OCI-M2 (cell line): ENCODE measurements around the gene PLA2G4A.

ENCODE experiments used
- DNase-seq: peaks from one replicate; lab custom pipeline; 2025; ENCODE audit not compliant: unreplicated experiment; lab: John Stamatoyannopoulos, UW

PLA2G4A gene

DNA sequence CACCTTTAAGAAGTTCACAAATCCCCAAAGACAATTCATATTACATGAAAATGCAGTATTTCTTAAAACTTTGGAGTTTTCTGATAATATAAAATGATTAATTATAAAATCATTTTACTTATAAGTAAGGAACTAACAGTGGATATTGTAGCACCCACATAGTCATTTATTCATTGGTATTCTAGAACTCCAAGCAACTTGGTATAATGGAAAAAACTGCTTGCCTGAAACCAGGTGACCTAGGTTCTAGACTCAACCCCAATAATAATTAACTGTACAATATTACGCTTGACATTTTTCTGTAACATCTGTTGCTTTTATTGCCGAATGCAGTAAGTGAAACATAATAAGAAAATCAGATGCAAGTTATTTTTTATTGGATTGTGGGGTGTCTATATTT lies 2.4 kb downstream of the PLA2G4A start:
- no peak for DNase-seq

DNA sequence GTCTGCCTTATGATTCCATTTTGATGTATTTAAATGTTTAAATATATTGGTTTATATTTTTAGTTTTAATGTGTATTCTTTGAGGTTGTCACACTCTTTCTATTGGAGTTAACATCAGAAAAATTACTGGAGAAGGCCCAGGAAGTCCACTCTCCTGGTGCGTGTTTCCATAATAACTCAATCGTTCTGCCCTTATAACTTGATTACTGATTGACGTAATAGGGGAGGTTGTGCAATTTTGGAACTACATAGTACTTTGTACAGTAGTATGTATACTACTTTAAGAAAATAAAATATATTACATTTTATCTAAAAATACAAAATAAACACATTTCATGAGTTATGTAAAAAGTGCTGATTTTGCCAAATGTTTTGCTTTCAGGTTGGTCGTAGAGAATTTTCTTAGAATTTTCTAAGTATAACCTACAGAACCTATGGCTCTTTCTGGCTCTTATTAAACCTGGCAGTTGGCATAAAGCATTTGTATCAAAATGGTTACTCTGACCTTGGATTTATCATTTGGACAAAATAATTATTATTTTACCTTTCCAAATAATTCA lies 5.7 kb downstream of the PLA2G4A start:
- DNase-seq, result no peak

DNA sequence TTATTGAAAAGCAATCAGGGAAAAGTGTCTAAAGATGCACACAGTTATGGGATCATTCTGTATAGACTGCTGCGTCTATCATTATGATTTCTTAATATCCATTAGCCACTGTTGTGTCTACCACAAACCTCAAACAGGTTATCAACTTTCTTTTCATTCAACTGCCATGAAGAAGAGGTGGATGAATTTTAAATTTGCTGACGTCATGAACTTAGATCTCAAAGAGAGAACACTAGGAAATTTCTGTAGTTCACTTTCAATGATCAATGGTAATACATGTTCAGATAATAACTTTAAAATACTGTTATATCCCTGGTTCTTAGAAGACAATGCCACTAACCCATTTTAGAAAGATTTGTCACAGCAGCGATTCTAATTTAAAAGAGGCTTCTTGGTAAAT lies 6.7 kb downstream of the PLA2G4A start:
- no peak for DNase-seq

- no peak for DNase-seq
These were observed 9.1 kb downstream of the PLA2G4A start for GRCh38 chr1:186837806-186838205.

GRCh38 chr1:186838380-186839040 lies 9.8 kb downstream of the PLA2G4A start:
- DNase-seq, result no peak

- no peak for DNase-seq
These were observed 10.3 kb downstream of the PLA2G4A start for GRCh38 chr1:186839041-186839400.

DNA sequence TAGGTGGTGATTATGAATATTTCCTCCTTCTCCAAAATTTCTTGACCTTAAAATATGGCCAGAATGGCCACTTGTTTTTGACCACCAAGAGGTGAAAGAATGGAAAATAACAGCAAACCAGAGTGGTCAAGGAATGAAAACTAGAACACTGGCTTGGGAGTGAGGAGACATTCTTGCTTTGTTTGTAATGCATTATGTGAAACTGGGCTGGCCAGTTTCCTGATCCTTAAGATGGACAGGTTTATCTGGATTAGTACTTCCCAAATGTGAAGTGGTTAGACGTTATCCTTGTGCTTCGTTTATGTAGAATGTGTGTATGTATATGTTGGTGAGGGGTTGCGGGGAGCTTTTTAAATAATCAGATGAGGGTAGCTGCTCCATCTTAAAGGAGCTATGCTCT lies 12.8 kb downstream of the PLA2G4A start:
- no peak for DNase-seq

- no peak for DNase-seq
These were observed 13.8 kb downstream of the PLA2G4A start for GRCh38 chr1:186842547-186842946.

- DNase-seq, result no peak
These were observed 14.5 kb downstream of the PLA2G4A start for GRCh38 chr1:186843226-186843625.

DNA sequence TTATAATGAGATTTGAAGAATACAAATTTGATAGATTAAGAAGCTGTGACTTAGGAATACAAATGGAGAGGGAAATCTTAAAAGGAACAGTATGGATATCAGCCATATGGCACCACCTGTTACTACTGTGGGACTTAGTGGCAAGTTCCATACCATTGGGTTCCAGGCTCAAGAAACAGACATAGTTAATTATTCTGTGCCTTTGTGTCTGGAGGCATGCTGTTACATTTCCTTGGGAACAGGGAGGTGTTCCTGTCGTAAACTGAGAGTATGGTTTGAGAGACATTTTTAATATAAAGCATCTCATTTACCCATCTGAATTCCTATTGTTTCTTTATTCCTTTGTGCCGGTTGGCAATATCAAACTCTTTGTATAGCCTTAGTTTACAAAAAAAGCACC lies 15.2 kb downstream of the PLA2G4A start:
- DNase-seq, result no peak

GRCh38 chr1:186845576-186846210 lies 16.9 kb downstream of the PLA2G4A start:
- DNase-seq, result no peak

- no peak for DNase-seq
These were observed 19.9 kb downstream of the PLA2G4A start for GRCh38 chr1:186848509-186849130.

- DNase-seq, result no peak
These were observed 20.5 kb downstream of the PLA2G4A start for GRCh38 chr1:186849271-186849671.

DNA sequence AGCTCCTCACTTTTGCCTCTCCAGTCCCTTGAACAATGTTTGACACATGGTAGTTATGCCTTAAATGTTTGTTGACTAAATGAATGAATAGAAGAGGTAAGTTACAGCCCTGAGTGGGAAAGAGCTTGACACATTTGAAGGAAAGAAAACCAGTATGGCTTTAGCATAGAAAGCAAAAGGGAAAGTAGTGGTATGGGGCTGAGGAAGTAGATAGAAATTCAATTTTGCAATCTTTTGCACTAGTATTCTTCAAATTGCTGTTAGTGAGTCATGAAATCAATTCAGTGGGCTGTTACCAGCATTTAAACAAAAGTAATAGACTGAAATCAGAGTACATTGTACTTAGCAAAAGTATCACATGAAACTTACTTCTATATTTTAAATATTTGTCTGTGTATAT lies 21.1 kb downstream of the PLA2G4A start:
- no peak for DNase-seq

DNA sequence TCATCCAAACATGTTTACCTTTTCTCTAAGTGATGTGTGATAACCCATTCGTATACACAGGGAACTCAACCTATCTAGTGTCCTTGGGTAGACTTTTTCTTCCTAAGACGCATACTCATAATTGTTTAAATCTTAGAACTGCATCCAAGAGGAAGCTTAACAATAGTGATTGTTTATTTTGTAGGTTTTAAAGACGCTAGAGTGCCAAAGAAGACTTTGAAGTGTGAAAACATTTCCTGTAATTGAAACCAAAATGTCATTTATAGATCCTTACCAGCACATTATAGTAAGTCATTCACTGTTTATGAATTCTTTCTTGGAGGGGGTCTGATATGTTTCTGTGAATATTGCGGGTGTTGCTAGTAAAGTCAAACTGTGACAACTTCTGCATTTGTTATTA lies 25.4 kb downstream of the PLA2G4A start:
- DNase-seq, result no peak

GRCh38 chr1:186858923-186859322 lies 30.2 kb downstream of the PLA2G4A start:
- DNase-seq, result no peak

DNA sequence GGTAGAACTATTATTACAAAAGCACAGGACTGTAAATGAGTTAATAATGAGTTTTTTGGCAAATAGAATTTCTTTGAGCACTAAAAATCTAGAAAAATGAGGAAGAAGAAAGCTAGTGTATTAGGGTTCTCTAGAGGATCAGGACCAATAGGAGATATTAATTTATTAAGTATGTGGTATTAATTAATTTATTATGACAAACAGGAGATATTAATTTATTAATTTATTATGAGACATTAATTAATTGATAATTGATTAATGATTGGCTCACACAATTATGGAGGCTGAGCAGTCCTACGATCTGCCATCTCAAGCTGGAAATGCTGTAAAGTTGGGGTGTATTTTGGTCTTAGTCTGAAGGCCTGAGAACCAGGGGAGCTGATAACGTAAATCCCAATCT lies 31.2 kb downstream of the PLA2G4A start:
- no peak for DNase-seq

DNA sequence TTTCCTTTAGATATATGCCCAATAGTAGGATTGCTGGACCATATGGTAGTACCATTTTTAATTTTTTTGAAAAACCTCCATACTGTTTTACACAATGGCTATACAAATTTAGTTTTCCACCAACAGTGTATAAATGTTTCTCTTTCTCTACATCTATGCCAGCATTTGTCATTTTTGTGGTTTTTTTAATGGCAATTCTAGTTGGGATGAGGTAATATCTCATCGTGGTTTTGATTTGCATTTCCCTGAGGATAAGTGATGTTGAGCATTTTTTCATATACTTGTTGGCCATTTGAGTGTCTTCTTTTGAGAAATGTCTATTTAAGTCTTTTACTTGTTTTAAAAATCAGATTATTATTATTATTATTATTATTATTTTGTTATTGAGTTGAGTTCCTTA lies 35.5 kb downstream of the PLA2G4A start:
- no peak for DNase-seq

GRCh38 chr1:186865253-186865652 lies 36.5 kb downstream of the PLA2G4A start:
- DNase-seq, result no peak

- no peak for DNase-seq
These were observed 37.1 kb downstream of the PLA2G4A start for GRCh38 chr1:186865857-186866256.

DNA sequence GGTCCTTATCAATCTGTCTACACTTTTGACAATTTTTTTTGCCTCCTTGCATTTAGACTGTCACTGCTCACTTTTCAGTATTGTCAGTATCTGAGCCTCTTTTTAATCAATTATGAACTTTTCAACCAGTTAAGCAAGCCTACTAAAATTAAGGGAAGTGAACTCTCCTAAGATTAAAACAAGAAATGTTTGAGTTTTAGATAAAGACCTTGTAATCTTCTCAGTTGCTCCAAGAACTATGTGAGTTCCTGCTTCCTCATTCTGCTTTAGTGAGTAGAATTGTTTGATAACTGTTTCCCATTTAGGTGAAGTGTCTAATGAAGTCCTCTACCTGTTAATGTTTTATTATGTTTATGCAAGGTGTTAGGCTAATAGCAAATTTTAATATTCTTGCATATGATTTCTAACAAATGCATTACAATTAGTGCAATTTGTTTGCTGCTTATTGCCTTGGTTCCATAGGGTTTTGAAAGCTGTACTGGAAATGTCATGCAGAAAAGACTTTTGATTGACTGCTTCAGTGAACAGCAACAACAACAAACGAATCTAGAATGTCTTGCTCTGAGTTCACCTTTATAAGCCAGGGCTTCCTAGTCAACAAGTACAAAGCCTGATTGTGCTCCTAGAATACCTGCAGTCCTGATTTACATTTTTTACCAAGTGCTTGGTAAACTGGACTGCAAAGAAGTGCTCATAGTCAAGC lies 40.9 kb downstream of the PLA2G4A start:
- no peak for DNase-seq

- DNase-seq, result no peak
These were observed 43.0 kb downstream of the PLA2G4A start for GRCh38 chr1:186871784-186872183.
